Mesenchymal stem cell (in vitro differentiated cells and primary cell): ENCODE results near the gene FOXI1.

Experiments used
- DNase-seq: peaks from one replicate; pipeline ENCODE4 v3.0.0-alpha.2; 2013
- H2AFZ ChIP-seq: one replicate; pipeline ENCODE4 v1.6.1; 2013; ENCODE audit warnings: low read depth, mild to moderate bottlenecking, control low read depth, inconsistent platforms, low read length, moderate library complexity
- H2AK5ac ChIP-seq: 2 replicates; pipeline ENCODE4 v1.6.1; 2013; ENCODE audit warnings: low read length, moderate library complexity, mild to moderate bottlenecking, inconsistent platforms; ENCODE audit not compliant: severe bottlenecking
- H2BK120ac ChIP-seq: one replicate; pipeline ENCODE4 v1.6.1; 2013; ENCODE audit warnings: low read depth, mild to moderate bottlenecking, inconsistent platforms, low read length, moderate library complexity
- H2BK12ac ChIP-seq, 2 experiments: one replicate each; pipeline ENCODE4 v1.6.1; 2013; ENCODE audit warnings: inconsistent platforms in 2 of 2, low read length in 2 of 2, mild to moderate bottlenecking in 2 of 2, moderate library complexity in 2 of 2, control low read depth in 1 of 2
- H2BK15ac ChIP-seq: one replicate; pipeline ENCODE4 v1.6.1; 2013; ENCODE audit warnings: mild to moderate bottlenecking, low read depth, inconsistent platforms; ENCODE audit not compliant: poor library complexity, severe bottlenecking
- H2BK5ac ChIP-seq: 2 replicates; pipeline ENCODE4 v1.6.1; 2013; ENCODE audit warnings: low read depth, mild to moderate bottlenecking, low read length, control low read depth, inconsistent platforms; ENCODE audit not compliant: poor library complexity, severe bottlenecking
- H3K14ac ChIP-seq, 2 experiments: one replicate each; pipeline ENCODE4 v1.6.1; 2013; ENCODE audit warnings: inconsistent platforms in 2 of 2, low read length in 2 of 2, control low read depth in 1 of 2, mild to moderate bottlenecking in 1 of 2, moderate library complexity in 1 of 2
- H3K18ac ChIP-seq, 2 experiments: one replicate each; pipeline ENCODE4 v1.6.1; 2013; ENCODE audit warnings: inconsistent platforms in 2 of 2, low read length in 2 of 2, control low read depth in 1 of 2, low read depth in 1 of 2, mild to moderate bottlenecking in 1 of 2
- H3K23ac ChIP-seq, 2 experiments: one replicate each; pipeline ENCODE4 v1.6.1; 2013; ENCODE audit warnings: inconsistent platforms in 2 of 2, low read length in 2 of 2, mild to moderate bottlenecking in 2 of 2, moderate library complexity in 2 of 2, control low read depth in 1 of 2
- H3K27ac ChIP-seq: 2 replicates; pipeline ENCODE4 v1.5.1; 2013; ENCODE audit warnings: mild to moderate bottlenecking, moderate library complexity, low read length, control low read depth, inconsistent platforms; ENCODE audit not compliant: poor library complexity, severe bottlenecking
- H3K27me3 ChIP-seq, 2 experiments: 2 replicates each; pipeline versions ENCODE4 v1.6.1 to v1.7.0; 2013; ENCODE audit warnings: low read length in 2 of 2, mild to moderate bottlenecking in 2 of 2, moderate library complexity in 2 of 2, control low read depth in 1 of 2, inconsistent platforms in 1 of 2; ENCODE audit not compliant: control insufficient read depth in 1 of 2, insufficient read depth in 1 of 2
- H3K36me3 ChIP-seq, 2 experiments: 2 replicates each; pipeline versions ENCODE4 v1.6.1 to v1.7.0; 2013; ENCODE audit warnings: low read length in 2 of 2, control low read depth in 1 of 2, inconsistent platforms in 1 of 2, low read depth in 1 of 2, mild to moderate bottlenecking in 1 of 2; ENCODE audit not compliant: insufficient read depth in 2 of 2, control insufficient read depth in 1 of 2
- H3K4ac ChIP-seq, 2 experiments: one replicate each; pipeline ENCODE4 v1.6.1; 2013; ENCODE audit warnings: inconsistent platforms in 2 of 2, low read length in 2 of 2, mild to moderate bottlenecking in 2 of 2, moderate library complexity in 2 of 2, control low read depth in 1 of 2, low read depth in 1 of 2
- H3K4me1 ChIP-seq: 2 replicates; pipeline ENCODE4 v1.6.1; 2013; ENCODE audit warnings: low read depth, low read length, control low read depth; ENCODE audit not compliant: control insufficient read depth, insufficient read depth
- H3K4me2 ChIP-seq: 2 replicates; pipeline ENCODE4 v1.6.1; 2013; ENCODE audit warnings: low read length, mild to moderate bottlenecking, inconsistent platforms; ENCODE audit not compliant: poor library complexity, severe bottlenecking
- H3K4me3 ChIP-seq, 2 experiments: 2 replicates each; pipeline versions ENCODE4 v1.5.1 to v1.7.0; 2013; ENCODE audit warnings: low read length in 2 of 2, mild to moderate bottlenecking in 2 of 2, control low read depth in 1 of 2, low read depth in 1 of 2; ENCODE audit not compliant: insufficient read depth in 1 of 2
- H3K79me1 ChIP-seq: replicated peaks from 2 replicates; pipeline ENCODE4 v1.6.1; 2013; ENCODE audit warnings: mild to moderate bottlenecking, control low read depth, low read length, inconsistent platforms; ENCODE audit not compliant: poor library complexity, severe bottlenecking
- H3K9ac ChIP-seq: 2 replicates; pipeline ENCODE4 v1.7.0; 2013; ENCODE audit warnings: mild to moderate bottlenecking, low read length, moderate library complexity
- H3K9me3 ChIP-seq: 2 replicates; pipeline ENCODE4 v1.7.0; 2013; ENCODE audit warnings: mild to moderate bottlenecking, low read length; ENCODE audit not compliant: control insufficient read depth
- H4K8ac ChIP-seq: one replicate; pipeline ENCODE4 v1.6.1; 2013; ENCODE audit warnings: inconsistent platforms, mild to moderate bottlenecking, low read length, moderate library complexity
- H4K91ac ChIP-seq: one replicate; pipeline ENCODE4 v1.6.1; 2013; ENCODE audit warnings: mild to moderate bottlenecking, low read length, inconsistent platforms
- WGBS: methylation state at CpG from one replicate; pipeline ENCODE4 v1.1.7; 2013; ENCODE audit warnings: mixed read lengths; 5-methylcytosine and 5-hydroxymethylcytosine counted together

Gene FOXI1

GRCh38 chr5:170145462-170145861, 39.8 kb downstream of the FOXI1 start:
- H4K91ac ChIP-seq: no peak overlapping the region
- no peaks in the 10 kb centered on the region for H3K79me1 ChIP-seq
- DNase-seq: no peak
- WGBS: 60% methylated on average over 4 of the region's 4 CpGs
- H3K27me3 ChIP-seq: peaks cover 9 to 47% of the 10 kb centered on the region in 2 experiments
- no peak overlapping the region for H2BK120ac ChIP-seq
- no peak overlapping the region for H2BK12ac ChIP-seq
- H2BK15ac ChIP-seq: no peak overlapping the region
- no peaks in the 10 kb centered on the region for H3K9me3 ChIP-seq
- no peak overlapping the region for H3K18ac ChIP-seq
- H3K4me2 ChIP-seq: no peak overlapping the region
- H3K23ac ChIP-seq: no peak overlapping the region
- no peak overlapping the region for H2BK5ac ChIP-seq
- H3K27ac ChIP-seq: no peak overlapping the region
- H3K9ac ChIP-seq: no peak overlapping the region
- H2AFZ ChIP-seq: no peak overlapping the region
- H2AK5ac ChIP-seq: no peak overlapping the region
- no peak overlapping the region for H3K4ac ChIP-seq
- no peak overlapping the region for H4K8ac ChIP-seq
- H3K4me3 ChIP-seq: no peak overlapping the region
- H3K36me3 ChIP-seq: no peaks in the 10 kb centered on the region
- no peak overlapping the region for H3K14ac ChIP-seq
- H3K4me1 ChIP-seq: no peaks in the 10 kb centered on the region

DNA sequence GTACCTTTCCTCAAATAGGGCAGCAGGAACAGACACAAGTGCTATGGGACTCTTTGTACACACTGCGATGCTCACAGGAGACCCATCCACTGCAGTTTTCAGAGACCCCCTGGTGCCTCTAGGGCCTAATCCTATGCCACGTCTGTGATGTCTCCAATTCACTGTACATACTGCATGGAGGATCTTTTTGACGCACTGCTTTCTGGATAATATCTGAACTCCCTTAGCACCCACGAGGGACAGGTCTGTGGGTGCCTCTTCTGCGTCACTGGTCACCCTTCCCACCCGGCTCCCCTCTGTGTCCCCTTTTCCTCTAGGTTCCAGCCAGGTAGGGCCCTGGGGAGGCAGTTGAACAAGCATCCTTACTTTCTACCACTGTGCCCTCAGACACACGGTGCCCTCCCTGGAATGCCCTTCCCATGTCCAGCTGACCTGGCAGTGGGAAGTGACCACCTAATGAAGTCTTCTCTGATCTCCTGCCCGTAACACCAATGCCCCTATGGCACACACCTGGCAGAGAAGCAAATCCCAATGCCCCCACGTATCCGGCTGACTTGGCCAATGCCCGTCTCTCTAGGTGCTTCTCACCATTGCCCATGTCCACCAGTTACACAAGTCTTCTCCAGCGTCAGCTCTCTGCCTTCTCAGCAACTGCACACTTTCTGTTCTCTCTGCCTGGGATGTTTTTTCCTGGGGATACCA, 41.5 kb downstream of the FOXI1 start:
- Histone ChIP-seq H3K36me3 (no peaks in the 10 kb centered on the region), H3K4me3 (no peak overlapping the region), H2AK5ac (no peak overlapping the region), H2BK5ac (no peak overlapping the region), H3K4me2 (no peak overlapping the region), H2BK120ac (no peak overlapping the region), H2BK15ac (no peak overlapping the region), H3K9ac (no peak overlapping the region), H3K79me1 (no peaks in the 10 kb centered on the region), H3K27ac (no peak overlapping the region), H2AFZ (no peak overlapping the region), H3K14ac (no peak overlapping the region), H4K8ac (no peak overlapping the region), H3K4ac (no peak overlapping the region), H3K23ac (no peak overlapping the region), H2BK12ac (no peak overlapping the region), H3K27me3 (peaks cover 9 to 44% of the 10 kb centered on the region in 2 experiments), H3K4me1 (peaks cover 7% of the 10 kb centered on the region), H4K91ac (no peak overlapping the region), H3K9me3 (no peaks in the 10 kb centered on the region), H3K18ac (no peak overlapping the region)
- WGBS: 90% methylated on average over 12 of the region's 12 CpGs
- no peak for DNase-seq

DNA sequence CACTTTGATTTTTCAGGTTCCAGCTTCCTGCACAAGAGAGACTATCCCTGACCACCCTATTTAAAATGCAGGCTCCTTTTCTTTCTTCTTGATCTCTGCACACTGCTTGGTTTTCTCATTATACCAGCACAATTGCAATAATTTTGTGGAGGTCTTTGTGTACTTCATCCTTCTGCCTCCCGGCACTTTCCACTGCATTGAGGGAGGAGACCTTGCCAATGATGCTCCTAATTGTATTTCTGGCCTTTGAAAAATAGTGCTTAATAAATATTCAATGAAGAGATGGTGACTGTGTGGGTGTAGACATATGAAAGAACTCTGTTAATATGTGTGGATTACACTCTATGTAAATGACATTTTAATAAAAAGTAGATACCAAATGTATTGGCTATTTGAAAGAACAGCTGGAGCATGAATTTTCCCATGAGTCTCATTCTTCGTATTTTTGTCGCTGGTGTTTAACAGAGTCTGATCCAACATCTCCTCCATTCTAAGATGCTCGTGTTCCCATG, 42.1 kb downstream of the FOXI1 start:
- Histone ChIP-seq H2BK5ac (no peak overlapping the region), H2BK15ac (no peak overlapping the region), H3K4ac (no peak overlapping the region), H3K79me1 (no peaks in the 10 kb centered on the region), H3K14ac (no peak overlapping the region), H3K4me1 (peaks cover 7% of the 10 kb centered on the region), H3K18ac (no peak overlapping the region), H3K27me3 (peaks cover 9 to 38% of the 10 kb centered on the region in 2 experiments), H3K4me2 (no peak overlapping the region), H2BK120ac (no peak overlapping the region), H3K9me3 (no peaks in the 10 kb centered on the region), H3K27ac (no peak overlapping the region), H4K91ac (no peak overlapping the region), H3K4me3 (no peak overlapping the region), H3K23ac (no peak overlapping the region), H3K9ac (no peak overlapping the region), H2BK12ac (no peak overlapping the region), H3K36me3 (no peaks in the 10 kb centered on the region), H4K8ac (no peak overlapping the region), H2AK5ac (no peak overlapping the region), H2AFZ (no peak overlapping the region)
- no peak for DNase-seq
- WGBS: 85% methylated on average over 4 of the region's 4 CpGs

GRCh38 chr5:170148430-170149205, 42.9 kb downstream of the FOXI1 start:
- Histone ChIP-seq H3K9me3 (no peaks in the 10 kb centered on the region), H2AK5ac (no peak overlapping the region), H4K8ac (no peak overlapping the region), H3K4me2 (no peak overlapping the region), H4K91ac (no peak overlapping the region), H3K18ac (no peak overlapping the region), H3K27ac (no peak overlapping the region), H3K79me1 (no peaks in the 10 kb centered on the region), H3K9ac (no peak overlapping the region), H3K14ac (no peak overlapping the region), H2BK15ac (no peak overlapping the region), H2BK12ac (no peak overlapping the region), H3K4me1 (peaks cover 7% of the 10 kb centered on the region), H2BK120ac (no peak overlapping the region), H3K36me3 (no peaks in the 10 kb centered on the region), H3K4me3 (no peak overlapping the region), H2AFZ (no peak overlapping the region), H3K4ac (no peak overlapping the region), H2BK5ac (no peak overlapping the region), H3K27me3 (peaks cover 9 to 30% of the 10 kb centered on the region in 2 experiments), H3K23ac (no peak overlapping the region)
- 83% methylated on average over 12 of the region's 12 CpGs for WGBS
- DNase-seq: no peak
